ENCODE results near the gene HBS1L. TPM values are rescaled to one million over a fixed set of nuclear protein-coding genes. Genes with fewer than 3 reads are reported as not detected.
A peak's percentile ranks its signal among the peaks of the same experiment; 100 is the strongest.

The HBS1L gene
- total RNA-seq, 2 experiments from 2014 or later: 82.9 to 93.1 TPM

DNA sequence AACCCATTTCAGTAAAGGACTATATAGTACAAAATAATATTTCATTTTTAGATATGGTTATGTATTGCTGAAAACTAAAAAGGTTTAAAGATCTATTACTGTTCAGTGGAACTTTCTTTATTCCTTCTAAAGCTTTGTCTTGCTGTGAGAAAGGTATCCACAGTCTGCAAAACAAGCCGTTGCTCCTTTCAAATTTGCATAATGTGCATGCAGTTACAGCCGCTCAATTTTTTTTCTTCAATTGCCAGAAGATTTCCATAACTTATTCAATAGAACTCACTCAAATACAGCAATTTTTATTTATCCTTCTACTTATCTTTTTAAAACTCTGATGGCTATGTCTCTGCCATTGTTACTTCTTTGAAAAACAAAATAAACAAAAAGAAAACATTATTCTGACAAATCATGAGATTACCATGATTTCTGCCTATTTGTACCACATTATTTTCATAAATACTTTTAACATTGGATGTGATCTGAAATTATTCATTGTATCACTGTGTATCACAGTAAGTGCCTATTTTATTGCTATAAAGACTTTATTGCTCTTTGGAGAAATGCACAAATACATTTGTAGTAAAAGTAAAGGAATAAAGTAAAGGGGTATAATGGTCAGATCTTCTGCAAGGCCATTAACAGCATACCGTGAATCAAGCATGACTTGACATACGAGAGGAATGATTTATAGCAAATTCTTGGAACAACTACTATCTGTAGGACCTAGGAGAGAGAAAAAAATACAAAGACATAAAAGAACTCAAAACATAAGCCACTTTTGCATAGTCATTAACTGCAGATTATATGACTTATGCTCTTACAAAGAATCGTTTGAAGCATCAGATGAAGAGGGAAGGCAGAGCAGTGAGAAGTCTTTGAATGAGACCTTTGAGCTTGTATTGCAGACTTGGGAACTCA, 29.6 kb upstream of the HBS1L start:
- TF ChIP-seq, protein P1, sequence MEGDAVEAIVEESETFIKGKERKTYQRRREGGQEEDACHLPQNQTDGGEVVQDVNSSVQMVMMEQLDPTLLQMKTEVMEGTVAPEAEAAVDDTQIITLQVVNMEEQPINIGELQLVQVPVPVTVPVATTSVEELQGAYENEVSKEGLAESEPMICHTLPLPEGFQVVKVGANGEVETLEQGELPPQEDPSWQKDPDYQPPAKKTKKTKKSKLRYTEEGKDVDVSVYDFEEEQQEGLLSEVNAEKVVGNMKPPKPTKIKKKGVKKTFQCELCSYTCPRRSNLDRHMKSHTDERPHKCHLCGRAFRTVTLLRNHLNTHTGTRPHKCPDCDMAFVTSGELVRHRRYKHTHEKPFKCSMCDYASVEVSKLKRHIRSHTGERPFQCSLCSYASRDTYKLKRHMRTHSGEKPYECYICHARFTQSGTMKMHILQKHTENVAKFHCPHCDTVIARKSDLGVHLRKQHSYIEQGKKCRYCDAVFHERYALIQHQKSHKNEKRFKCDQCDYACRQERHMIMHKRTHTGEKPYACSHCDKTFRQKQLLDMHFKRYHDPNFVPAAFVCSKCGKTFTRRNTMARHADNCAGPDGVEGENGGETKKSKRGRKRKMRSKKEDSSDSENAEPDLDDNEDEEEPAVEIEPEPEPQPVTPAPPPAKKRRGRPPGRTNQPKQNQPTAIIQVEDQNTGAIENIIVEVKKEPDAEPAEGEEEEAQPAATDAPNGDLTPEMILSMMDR (conservative IDR thresholded peaks at IDR 0.05; ENCODE audit: low read length): no peak
- TF ChIP-seq EZH2phosphoT487 (IDR thresholded peaks at IDR 0.05; ENCODE audit: borderline replicate concordance, low read depth, low read length): no peak
- H3K27ac ChIP-seq (ENCODE audit: low read depth, low read length, poor library complexity, severe bottlenecking): no peak overlapping the region
- no peaks in the 10 kb centered on the region for H3K36me3 ChIP-seq (ENCODE audit: insufficient read depth, low read length)
- ChIA-PET CTCF (ENCODE audit: unreplicated experiment) (no interaction called here), POLR2A (interaction anchor here (1.8 to 4.9 kb wide), 5 partner anchors 9 to 29 kb away, joined by 7 to 32 read pairs (median 12); partner anchors contain the start of gene HBS1L)
- DNase-seq (ENCODE audit: low spot score): no peak
- no peak overlapping the region for H3K4me3 ChIP-seq (ENCODE audit: low read depth, low read length, poor library complexity, severe bottlenecking)
- no peaks in the 10 kb centered on the region for H3K79me2 ChIP-seq (ENCODE audit: insufficient read depth, low read depth, low read length)
- no peaks in the 10 kb centered on the region for H4K20me1 ChIP-seq (ENCODE audit: insufficient read depth, low read length)
- BruUV-seq (replicated peaks): no TSS peak
- H3K4me2 ChIP-seq (ENCODE audit: low read length): no peak overlapping the region
- H3K9me3 ChIP-seq (ENCODE audit: low read length): peaks cover 20% of the 10 kb centered on the region
- no peaks in the 10 kb centered on the region for H3K9me2 ChIP-seq (ENCODE audit: insufficient read depth, low read length)
- no peaks in the 10 kb centered on the region for H3K4me1 ChIP-seq (ENCODE audit: insufficient read depth, low read length, poor library complexity, severe bottlenecking)
- intact Hi-C loops (cut with micrococcal nuclease; ENCODE audit: unreplicated experiment): no loop called here
- H2AFZ ChIP-seq (ENCODE audit: low read length): no peak overlapping the region

DNA sequence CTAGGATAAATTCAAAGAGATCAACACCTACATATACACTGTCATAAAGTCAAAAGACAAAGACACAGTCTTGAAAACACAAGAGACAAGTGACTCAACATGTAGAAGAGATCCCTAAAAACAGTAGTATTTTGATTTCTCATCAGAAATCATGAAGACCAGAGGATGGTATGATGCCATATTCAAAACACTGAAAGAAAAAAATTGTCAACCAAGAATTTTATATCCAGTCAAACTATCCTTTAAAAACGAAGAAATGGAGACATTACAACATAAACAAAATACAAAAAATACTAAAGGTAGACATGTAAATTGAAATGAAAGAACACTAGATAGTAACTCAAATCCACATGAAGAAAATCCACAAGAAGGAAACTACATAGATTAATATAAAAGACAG, 27.3 kb upstream of the HBS1L start:
- H2AFZ ChIP-seq (ENCODE audit: low read length): no peak overlapping the region
- H3K4me1 ChIP-seq (ENCODE audit: insufficient read depth, low read length, poor library complexity, severe bottlenecking): no peaks in the 10 kb centered on the region
- H3K27ac ChIP-seq (ENCODE audit: low read depth, low read length, poor library complexity, severe bottlenecking): no peak overlapping the region
- no TSS peak for BruUV-seq (replicated peaks)
- no peaks in the 10 kb centered on the region for H3K79me2 ChIP-seq (ENCODE audit: insufficient read depth, low read depth, low read length)
- no peak overlapping the region for H3K4me2 ChIP-seq (ENCODE audit: low read length)
- intact Hi-C loops (cut with micrococcal nuclease; ENCODE audit: unreplicated experiment): no loop called here
- ChIA-PET POLR2A (interaction anchor here (0.6 kb wide), 1 partner anchor 102 kb away, joined by 3 read pairs; no protein-coding TSS in a partner anchor), CTCF (ENCODE audit: unreplicated experiment) (interaction anchor here (1.1 kb wide), 1 partner anchor 19 kb away, joined by 4 read pairs; no protein-coding TSS in a partner anchor)
- no peaks in the 10 kb centered on the region for H4K20me1 ChIP-seq (ENCODE audit: insufficient read depth, low read length)
- no peak overlapping the region for H3K4me3 ChIP-seq (ENCODE audit: low read depth, low read length, poor library complexity, severe bottlenecking)
- TF ChIP-seq EZH2phosphoT487 (IDR thresholded peaks at IDR 0.05; ENCODE audit: borderline replicate concordance, low read depth, low read length): no peak
- H3K36me3 ChIP-seq (ENCODE audit: insufficient read depth, low read length): no peaks in the 10 kb centered on the region
- no peaks in the 10 kb centered on the region for H3K9me2 ChIP-seq (ENCODE audit: insufficient read depth, low read length)
- H3K9me3 ChIP-seq (ENCODE audit: low read length): peaks cover 20% of the 10 kb centered on the region
- no peak for DNase-seq (ENCODE audit: low spot score)

DNA sequence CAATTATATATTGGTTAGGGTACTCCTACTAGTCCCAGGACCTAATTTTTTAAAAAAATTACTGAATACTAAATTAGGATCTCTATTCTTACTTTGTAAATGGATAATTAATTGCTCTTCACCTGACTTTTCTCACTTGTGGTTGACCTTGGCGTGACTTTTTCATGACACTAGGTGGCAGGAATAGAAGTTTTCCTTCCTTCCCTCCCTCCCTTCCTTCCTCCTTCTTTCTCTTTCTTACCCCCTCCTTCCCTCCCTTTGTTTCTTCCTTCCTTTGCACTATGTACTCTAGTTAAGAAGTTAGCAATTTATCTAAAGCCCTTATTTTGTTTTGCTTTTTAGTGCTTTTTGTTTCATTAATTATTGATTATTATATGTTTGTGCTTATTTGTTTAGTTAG, 20.4 kb upstream of the HBS1L start:
- H3K4me3 ChIP-seq (ENCODE audit: low read depth, low read length, poor library complexity, severe bottlenecking): no peak overlapping the region
- H3K36me3 ChIP-seq (ENCODE audit: insufficient read depth, low read length): no peaks in the 10 kb centered on the region
- no peak overlapping the region for H3K27ac ChIP-seq (ENCODE audit: low read depth, low read length, poor library complexity, severe bottlenecking)
- no peaks in the 10 kb centered on the region for H3K9me3 ChIP-seq (ENCODE audit: low read length)
- TF ChIP-seq, protein P1 (conservative IDR thresholded peaks at IDR 0.05; ENCODE audit: low read length): peak; percentile 45; the same call in 1 of the 2 replicates
- TF ChIP-seq EZH2phosphoT487 (IDR thresholded peaks at IDR 0.05; ENCODE audit: borderline replicate concordance, low read depth, low read length): no peak
- no peaks in the 10 kb centered on the region for H3K4me1 ChIP-seq (ENCODE audit: insufficient read depth, low read length, poor library complexity, severe bottlenecking)
- no TSS peak for BruUV-seq (replicated peaks)
- H3K79me2 ChIP-seq (ENCODE audit: insufficient read depth, low read depth, low read length): no peaks in the 10 kb centered on the region
- no peaks in the 10 kb centered on the region for H4K20me1 ChIP-seq (ENCODE audit: insufficient read depth, low read length)
- H2AFZ ChIP-seq (ENCODE audit: low read length): no peak overlapping the region
- no peaks in the 10 kb centered on the region for H3K9me2 ChIP-seq (ENCODE audit: insufficient read depth, low read length)
- ChIA-PET POLR2A (interaction anchor here (1.7 to 2.0 kb wide), 3 partner anchors 10 to 20 kb away, joined by 4 to 7 read pairs (median 7); partner anchors contain the start of gene HBS1L), CTCF (ENCODE audit: unreplicated experiment) (no interaction called here)
- H3K4me2 ChIP-seq (ENCODE audit: low read length): no peak overlapping the region
- no peak for DNase-seq (ENCODE audit: low spot score)
- intact Hi-C loops (cut with micrococcal nuclease; ENCODE audit: unreplicated experiment): no loop called here
